Large intestine (tissue), 3 donors: ENCODE measurements around the gene KCMF1. TPM values are rescaled to one million over a fixed set of nuclear protein-coding genes. Genes with fewer than 3 reads are reported as not detected.

ENCODE experiments used
- DNase-seq, 2 donors: peaks; one replicate each; pipeline versions ENCODE4 v3.0.0 to v3.0.0-alpha.2; 2013
- H3K27ac ChIP-seq: one replicate; pipeline ENCODE4 v1.5.1; 2013; ENCODE audit warnings: low read length
- H3K27me3 ChIP-seq: 2 replicates; pipeline ENCODE4 v1.6.1; 2013; ENCODE audit warnings: low read length; ENCODE audit not compliant: control insufficient read depth, insufficient read depth
- H3K36me3 ChIP-seq: 2 replicates; pipeline ENCODE4 v1.6.1; 2013; ENCODE audit warnings: low read length; ENCODE audit not compliant: control insufficient read depth, insufficient read depth
- H3K4me1 ChIP-seq: one replicate; pipeline ENCODE4 v1.6.1; 2013; ENCODE audit warnings: low read length; ENCODE audit not compliant: control insufficient read depth, insufficient read depth
- H3K4me3 ChIP-seq: one replicate; pipeline ENCODE4 v1.5.1; 2013; ENCODE audit warnings: low read length
- H3K9me3 ChIP-seq: one replicate; pipeline ENCODE4 v1.6.1; 2013; ENCODE audit warnings: mild to moderate bottlenecking, low read depth, low read length, moderate library complexity; ENCODE audit not compliant: control insufficient read depth
- WGBS: methylation state at CpG from one replicate; pipeline ENCODE4 v1.1.5; 2013; ENCODE audit warnings: low lambda C conversion rate; ENCODE audit not compliant: insufficient coverage; 5-methylcytosine and 5-hydroxymethylcytosine counted together
- polyA plus RNA-seq: library from polyadenylated mRNA; unstranded; fragments of 120-200 nt; gene quantifications from one replicate; pipeline ENCODE4 v1.2.1, GENCODE V29; 2013

Gene KCMF1
- polyA plus RNA-seq, 1 donor, result 39.2 TPM

- Histone ChIP-seq H3K36me3 (no peaks in the 10 kb centered on the region), H3K9me3 (no peaks in the 10 kb centered on the region), H3K4me3 (no peak overlapping the region), H3K27me3 (peaks cover 2% of the 10 kb centered on the region), H3K27ac (no peak overlapping the region), H3K4me1 (no peaks in the 10 kb centered on the region)
- WGBS, result no CpG with 5 or more reads among the region's 2 CpGs
- DNase-seq, result peak in 1 of 2 donors; percentile 33
Observed at GRCh38 chr2:85061896-85062295, 90.9 kb downstream of the KCMF1 start.

GRCh38 chr2:85062565-85062964 is 91.6 kb downstream of the KCMF1 start:
- H3K4me3 ChIP-seq, result no peak overlapping the region
- WGBS, result no CpG with 5 or more reads among the region's 6 CpGs
- no peaks in the 10 kb centered on the region for H3K9me3 ChIP-seq
- H3K27me3 ChIP-seq, result peaks cover 2% of the 10 kb centered on the region
- no peaks in the 10 kb centered on the region for H3K36me3 ChIP-seq
- H3K27ac ChIP-seq, result no peak overlapping the region
- DNase-seq, result no peak
- no peaks in the 10 kb centered on the region for H3K4me1 ChIP-seq

GRCh38 chr2:85063981-85064599 is 93.1 kb downstream of the KCMF1 start:
- Histone ChIP-seq H3K9me3 (no peaks in the 10 kb centered on the region), H3K27ac (no peak overlapping the region), H3K36me3 (no peaks in the 10 kb centered on the region), H3K4me1 (no peaks in the 10 kb centered on the region), H3K4me3 (no peak overlapping the region), H3K27me3 (peaks cover 2% of the 10 kb centered on the region)
- 100% methylated on average over 2 of the region's 5 CpGs for WGBS
- no peak for DNase-seq

- no peak for DNase-seq
- no peaks in the 10 kb centered on the region for H3K9me3 ChIP-seq
- WGBS, result no CpG with 5 or more reads among the region's 14 CpGs
Observed at GRCh38 chr2:85064927-85065577, 94.1 kb downstream of the KCMF1 start.

GRCh38 chr2:85066006-85066740 is 95.2 kb downstream of the KCMF1 start:
- Histone ChIP-seq H3K4me1 (no peaks in the 10 kb centered on the region), H3K36me3 (no peaks in the 10 kb centered on the region), H3K4me3 (no peak overlapping the region), H3K27ac (no peak overlapping the region), H3K27me3 (peaks cover 2% of the 10 kb centered on the region), H3K9me3 (no peaks in the 10 kb centered on the region)
- DNase-seq, result no peak
- WGBS, result no CpG with 5 or more reads among the region's 11 CpGs

More at GRCh38 chr2:85064927-85065577, 94.1 kb downstream of the KCMF1 start:
- Histone ChIP-seq H3K27ac (no peak overlapping the region), H3K4me3 (no peak overlapping the region), H3K4me1 (no peaks in the 10 kb centered on the region), H3K27me3 (peaks cover 2% of the 10 kb centered on the region), H3K36me3 (no peaks in the 10 kb centered on the region)

- WGBS, result 0% methylated on average over 2 of the region's 19 CpGs
- no peaks in the 10 kb centered on the region for H3K4me1 ChIP-seq
- H3K36me3 ChIP-seq, result no peaks in the 10 kb centered on the region
- peak; percentile 40 to 53 for DNase-seq
- H3K9me3 ChIP-seq, result no peaks in the 10 kb centered on the region
- H3K27ac ChIP-seq, result no peak overlapping the region
- H3K4me3 ChIP-seq, result no peak overlapping the region
- H3K27me3 ChIP-seq, result peaks cover 2% of the 10 kb centered on the region
Observed at GRCh38 chr2:85066874-85067351, 96.0 kb downstream of the KCMF1 start.

GRCh38 chr2:85071096-85071495 is 100.1 kb downstream of the KCMF1 start:
- Histone ChIP-seq H3K36me3 (no peaks in the 10 kb centered on the region), H3K4me3 (no peak overlapping the region), H3K27me3 (peaks cover under 1% of the 10 kb centered on the region), H3K27ac (no peak overlapping the region), H3K4me1 (no peaks in the 10 kb centered on the region), H3K9me3 (no peaks in the 10 kb centered on the region)
- WGBS, result 90% methylated on average over 2 of the region's 3 CpGs
- no peak for DNase-seq

GRCh38 chr2:85073033-85073432 is 102.1 kb downstream of the KCMF1 start:
- no peak overlapping the region for H3K27ac ChIP-seq
- H3K4me3 ChIP-seq, result no peak overlapping the region

GRCh38 chr2:85076618-85077274 is 105.8 kb downstream of the KCMF1 start:
- Histone ChIP-seq H3K36me3 (no peaks in the 10 kb centered on the region), H3K9me3 (no peaks in the 10 kb centered on the region), H3K27ac (no peak overlapping the region), H3K4me1 (no peaks in the 10 kb centered on the region), H3K27me3 (no peaks in the 10 kb centered on the region), H3K4me3 (no peak overlapping the region)
- no CpG with 5 or more reads among the region's 9 CpGs for WGBS
- no peak for DNase-seq

More at GRCh38 chr2:85073033-85073432, 102.1 kb downstream of the KCMF1 start:
- Histone ChIP-seq H3K4me1 (no peaks in the 10 kb centered on the region), H3K9me3 (no peaks in the 10 kb centered on the region), H3K27me3 (no peaks in the 10 kb centered on the region), H3K36me3 (no peaks in the 10 kb centered on the region)
- 92% methylated on average over 2 of the region's 3 CpGs for WGBS
- no peak for DNase-seq

GRCh38 chr2:85077859-85078419 is 107.0 kb downstream of the KCMF1 start:
- Histone ChIP-seq H3K36me3 (no peaks in the 10 kb centered on the region), H3K27ac (no peak overlapping the region), H3K9me3 (no peaks in the 10 kb centered on the region), H3K4me3 (no peak overlapping the region), H3K4me1 (no peaks in the 10 kb centered on the region), H3K27me3 (no peaks in the 10 kb centered on the region)
- 100% methylated on average over 3 of the region's 5 CpGs for WGBS
- DNase-seq, result no peak
